GM12878 (cell line): ENCODE results near the gene CARD10. TPM values are rescaled to one million over a fixed set of nuclear protein-coding genes. Genes with fewer than 3 reads are reported as not detected.

Experiments
- ATAC-seq: fragments of 200-7000 bp; cut with Tn5 transposase; 3 replicates; pipeline ENCODE4 v1.9.1; 2020; ENCODE audit warnings: mild to moderate bottlenecking, moderate library complexity
- BruUV-seq: library from RNA; stranded (reverse); fragments of 400-500 nt; replicated peaks from 2 replicates; lab custom pipeline; 2021; lab: Mats Ljungman, UMichigan
- CTCF ChIA-PET: fragments of 300-600 bp; sonication (Branson Sonifier 250); formaldehyde crosslinking; extraction: SDS; loops from one replicate; lab custom pipeline; 2021; ENCODE audit warnings: inconsistent platforms; lab: Yijun Ruan, JAX
- POLR2A ChIA-PET: fragments of 350-600 bp; formaldehyde crosslinking; extraction: SDS; loops from one replicate; lab custom pipeline; 2021; ENCODE audit warnings: inconsistent platforms; lab: Charles Lee
- RAD21 ChIA-PET: fragments of 300-600 bp; sonication (Branson Sonifier 250); formaldehyde crosslinking; loops from one replicate; lab custom pipeline; 2023; ENCODE audit warnings: antibody characterized with exemption; ENCODE audit not compliant: unreplicated experiment; lab: Charles Lee
- SMC1A ChIA-PET: fragments of 300-600 bp; sonication (Branson Sonifier 250); formaldehyde crosslinking; loops from one replicate; lab custom pipeline; 2023; ENCODE audit not compliant: unreplicated experiment, uncharacterized antibody; lab: Charles Lee
- DNase-seq: peaks from one replicate; pipeline ENCODE4 v3.0.0-alpha.2; 2011; ENCODE audit warnings: low read depth, low spot score
- FAIRE-seq: peaks from 3 replicates; lab custom pipeline; 2011; peaks lifted over from hg19 to GRCh38; lab: Jason Lieb, UNC
- H2AFZ ChIP-seq: 2 replicates; pipeline ENCODE4 v1.6.0; 2011; ENCODE audit warnings: low read depth, low read length, control low read depth; ENCODE audit not compliant: control insufficient read depth
- H3K27ac ChIP-seq: 2 replicates; pipeline ENCODE4 v1.5.1; 2011; ENCODE audit warnings: control low read depth; ENCODE audit not compliant: control insufficient read depth, insufficient read depth
- H3K27me3 ChIP-seq, 2 experiments: replicated peaks in 1 of 2; 2 replicates each; pipeline versions ENCODE4 v1.6.0 to v1.6.1; 2011; ENCODE audit warnings: low read length in 1 of 2; ENCODE audit not compliant: control insufficient read depth in 2 of 2, insufficient read depth in 2 of 2
- H3K36me3 ChIP-seq, 2 experiments: 2 replicates each; pipeline ENCODE4 v1.5.1; 2011; ENCODE audit warnings: low read length in 1 of 2; ENCODE audit not compliant: control insufficient read depth in 2 of 2, insufficient read depth in 2 of 2
- H3K4me1 ChIP-seq: 2 replicates; pipeline ENCODE4 v1.6.1; 2011; ENCODE audit warnings: mild to moderate bottlenecking, low read length, moderate library complexity, mixed read lengths; ENCODE audit not compliant: control insufficient read depth, insufficient read depth
- H3K4me2 ChIP-seq: 2 replicates; pipeline ENCODE4 v1.6.0; 2011; ENCODE audit warnings: control low read depth; ENCODE audit not compliant: control insufficient read depth, insufficient read depth
- H3K4me3 ChIP-seq: fragments of 200-600 bp; sonication (generic); 2 replicates; pipeline ENCODE4 v1.5.1; 2016
- H3K79me2 ChIP-seq: 2 replicates; pipeline ENCODE4 v1.6.0; 2011; ENCODE audit warnings: low read length; ENCODE audit not compliant: control insufficient read depth, insufficient read depth
- H3K9ac ChIP-seq: 2 replicates; pipeline ENCODE4 v1.8.0; 2011; ENCODE audit warnings: low read length, control low read depth, mixed read lengths; ENCODE audit not compliant: control insufficient read depth, insufficient read depth
- H3K9me3 ChIP-seq: replicated peaks from 3 replicates; pipeline ENCODE4 v1.5.1; 2011; ENCODE audit warnings: mild to moderate bottlenecking, low read length; ENCODE audit not compliant: control insufficient read depth, insufficient read depth
- H4K20me1 ChIP-seq: 2 replicates; pipeline ENCODE4 v1.6.0; 2011; ENCODE audit not compliant: control insufficient read depth, insufficient read depth
- FOS ChIP-seq: IDR thresholded peaks from 3 replicates; pipeline ENCODE4 v1.6.1; 2011; ENCODE audit warnings: borderline replicate concordance; ENCODE audit not compliant: insufficient read length; ENCODE audit errors: extremely low read depth
- IKZF1 ChIP-seq: fragments of 450-650 bp; conservative IDR thresholded peaks from 2 replicates; pipeline ENCODE4 v1.6.1; 2017; ENCODE audit warnings: antibody characterized with exemption, mild to moderate bottlenecking
- IKZF2 ChIP-seq, 2 experiments: fragments of 450-650 bp; IDR thresholded peaks; 2 replicates each; pipeline ENCODE4 v1.6.1; 2017; ENCODE audit warnings: mild to moderate bottlenecking in 2 of 2, moderate library complexity in 2 of 2
- MXI1 ChIP-seq: fragments of 150-350 bp; IDR thresholded peaks from 2 replicates; pipeline ENCODE4 v1.6.1; 2011; ENCODE audit warnings: low read depth, mild to moderate bottlenecking, inconsistent platforms, low read length, improper control_type of control experiment
- NRF1 ChIP-seq: conservative IDR thresholded peaks from 2 replicates; pipeline ENCODE4 v1.6.1; 2011; ENCODE audit warnings: mild to moderate bottlenecking, low read depth, low read length, improper control_type of control experiment
- PAX5 ChIP-seq: IDR thresholded peaks from 2 replicates; pipeline ENCODE4 v1.6.1; 2011; ENCODE audit warnings: low read depth, low read length, borderline replicate concordance
- POLR2A ChIP-seq: IDR thresholded peaks from 2 replicates; pipeline ENCODE4 v1.6.1; 2011; ENCODE audit warnings: low read depth, mild to moderate bottlenecking, low read length
- RAD51 ChIP-seq: fragments of 450-650 bp; IDR thresholded peaks from 2 replicates; pipeline ENCODE4 v1.6.1; 2016; ENCODE audit warnings: moderate library complexity, mild to moderate bottlenecking, inconsistent platforms
- SREBF2 ChIP-seq: IDR thresholded peaks from 2 replicates; pipeline ENCODE4 v1.6.1; 2012; ENCODE audit warnings: mild to moderate bottlenecking, low read length
- TAF1 ChIP-seq: IDR thresholded peaks from 2 replicates; pipeline ENCODE4 v1.6.1; 2011; ENCODE audit warnings: mild to moderate bottlenecking, low read depth, low read length, borderline replicate concordance
- WGBS: methylation state at CpG from one replicate; pipeline ENCODE4 v1.1.6; 2016; ENCODE audit warnings: low lambda C conversion rate; ENCODE audit not compliant: insufficient replicate concordance, insufficient coverage; ENCODE audit errors: missing lambda C conversion rate; 5-methylcytosine and 5-hydroxymethylcytosine counted together
- in situ Hi-C: fragments of 300-500 bp; cut with MboI; formaldehyde crosslinking; loops from 9 replicates; pipeline ENCODE4 v1.14.3; 2018; ENCODE audit warnings: mixed read lengths
- intact Hi-C: fragments of 100-400 bp; cut with micrococcal nuclease; formaldehyde crosslinking; loops from one replicate; pipeline ENCODE4 v1.14.2; 2022; ENCODE audit not compliant: unreplicated experiment
- polyA plus RNA-seq, 11 experiments: library from polyadenylated mRNA; depleted of rRNA in 4 of 11; unstranded in 6 of 11; stranded (reverse) in 5 of 11; fragments of >200 nt; fragmentation: Nextera tagmentation in 4 of 11; fragmentation: Illumina TruSeq in 1 of 11; extraction: Ambion mirVana in 4 of 11; extraction: Trizol in 1 of 11; gene quantifications; 1 replicate in 1 of 11; 2 replicates in 10 of 11; pipeline versions ENCODE4 v1.2.1 to v1.2.3, GENCODE V29; 2011 to 2016; ENCODE audit warnings: inconsistent platforms in 2 of 11, missing spikeins in 2 of 11, low read depth in 1 of 11
- total RNA-seq, 4 experiments: library from RNA; depleted of rRNA in 3 of 4; stranded (reverse); fragments of >200 nt in 3 of 4; fragmentation: Illumina TruSeq in 1 of 4; extraction: Trizol in 1 of 4; gene quantifications; 2 replicates each; pipeline versions ENCODE4 v1.2.1 to v1.2.3, GENCODE V29; 2013 to 2021
- TF ChIP-seq, protein P1 (sequence below): IDR thresholded peaks from 2 replicates; pipeline ENCODE4 v1.6.1; 2011; ENCODE audit warnings: low read depth, mild to moderate bottlenecking, low read length, moderate library complexity, borderline replicate concordance; ENCODE audit errors: extremely low read depth
- TF ChIP-seq, protein P2 (sequence below): fragments of 450-650 bp; IDR thresholded peaks from 2 replicates; pipeline ENCODE4 v1.6.1; 2017; ENCODE audit warnings: antibody characterized with exemption, mild to moderate bottlenecking, moderate library complexity
- TF ChIP-seq, protein P3 (sequence below): IDR thresholded peaks from 2 replicates; pipeline ENCODE4 v1.6.1; 2012; ENCODE audit warnings: mild to moderate bottlenecking, low read depth, low read length
- TF ChIP-seq, protein P4 (sequence below): fragments of 450-650 bp; formaldehyde crosslinking; IDR thresholded peaks from 2 replicates; pipeline ENCODE4 v1.5.0; 2022; ENCODE audit warnings: mild to moderate bottlenecking, missing genetic modification characterization

CARD10 gene
- total and polyA plus RNA-seq, 10 of the 15 experiments (the other 5 are each of a cell fraction or from before 2014, with no cell fraction given), result 0.08 to 0.10 (median 0.10) TPM; not detected in 7

DNA sequence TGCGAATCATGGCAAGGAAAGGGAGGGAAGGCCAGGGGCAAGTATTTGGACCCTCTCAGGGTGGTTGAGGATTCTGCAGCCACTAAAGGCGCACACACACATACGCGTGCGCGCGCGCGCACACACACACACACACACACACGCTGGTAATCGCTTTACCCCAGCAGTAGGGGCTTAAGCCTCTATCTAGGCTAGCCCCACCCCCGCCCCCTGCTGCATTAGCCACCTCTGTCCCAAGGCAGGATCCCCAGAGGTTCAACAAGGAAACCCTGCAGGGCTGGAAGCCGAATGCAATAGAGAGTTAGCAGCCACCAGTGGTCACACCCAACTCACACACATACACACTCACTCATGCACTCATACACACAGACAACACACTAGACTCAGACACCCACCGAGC, 63.3 kb downstream of the CARD10 start:
- POLR2A ChIA-PET, result no interaction called here
- Histone ChIP-seq H3K36me3 (no peaks in the 10 kb centered on the region), H3K9ac (no peak overlapping the region), H3K4me1 (no peaks in the 10 kb centered on the region), H3K4me2 (no peak overlapping the region), H3K27me3 (no peaks in the 10 kb centered on the region), H3K27ac (no peak overlapping the region), H2AFZ (no peak overlapping the region), H4K20me1 (0 out of 2 replicates have a peak, but pooled peaks cover 2% of the 10 kb centered on the region), H3K79me2 (no peaks in the 10 kb centered on the region), H3K9me3 (no peaks in the 10 kb centered on the region), H3K4me3 (no peak overlapping the region)
- SMC1A ChIA-PET, result interaction anchor here (0.8 to 5.4 kb wide), 4 partner anchors 13 to 196 kb away, joined by 3 to 21 read pairs (median 3); no protein-coding TSS in a partner anchor
- BruUV-seq, result no TSS peak
- DNase-seq (no peak), ATAC-seq (no peak), FAIRE-seq (no peak)
- RAD21 ChIA-PET, result interaction anchor here (0.8 to 4.4 kb wide), 2 partner anchors 140 to 191 kb away, joined by 3 to 44 read pairs; no protein-coding TSS in a partner anchor
- CTCF ChIA-PET, result interaction anchor here (0.8 to 6.1 kb wide), 9 partner anchors 28 to 374 kb away, joined by 3 to 90 read pairs (median 3); no protein-coding TSS in a partner anchor
- intact Hi-C loops, result no loop called here
- in situ Hi-C loops, result loop anchor here (5.0 kb wide), 2 partner anchors 139 to 194 kb away; no protein-coding TSS in a partner anchor
- 67% methylated on average over 6 of the region's 14 CpGs for WGBS
- TF ChIP-seq, protein P1, sequence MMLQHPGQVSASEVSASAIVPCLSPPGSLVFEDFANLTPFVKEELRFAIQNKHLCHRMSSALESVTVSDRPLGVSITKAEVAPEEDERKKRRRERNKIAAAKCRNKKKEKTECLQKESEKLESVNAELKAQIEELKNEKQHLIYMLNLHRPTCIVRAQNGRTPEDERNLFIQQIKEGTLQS, result no peak
- TF ChIP-seq NRF1, result no peak
- no peak for TF ChIP-seq RAD51
- TF ChIP-seq IKZF1, result no peak
- no peak for TF ChIP-seq FOS
- TF ChIP-seq TAF1, result no peak
- TF ChIP-seq SREBF2, result no peak
- no peak for TF ChIP-seq IKZF2 (IDR thresholded peaks at IDR 0.05)
- TF ChIP-seq PAX5, result no peak
- TF ChIP-seq MXI1, result no peak
- no peak for TF ChIP-seq POLR2A
- TF ChIP-seq, protein P2, sequence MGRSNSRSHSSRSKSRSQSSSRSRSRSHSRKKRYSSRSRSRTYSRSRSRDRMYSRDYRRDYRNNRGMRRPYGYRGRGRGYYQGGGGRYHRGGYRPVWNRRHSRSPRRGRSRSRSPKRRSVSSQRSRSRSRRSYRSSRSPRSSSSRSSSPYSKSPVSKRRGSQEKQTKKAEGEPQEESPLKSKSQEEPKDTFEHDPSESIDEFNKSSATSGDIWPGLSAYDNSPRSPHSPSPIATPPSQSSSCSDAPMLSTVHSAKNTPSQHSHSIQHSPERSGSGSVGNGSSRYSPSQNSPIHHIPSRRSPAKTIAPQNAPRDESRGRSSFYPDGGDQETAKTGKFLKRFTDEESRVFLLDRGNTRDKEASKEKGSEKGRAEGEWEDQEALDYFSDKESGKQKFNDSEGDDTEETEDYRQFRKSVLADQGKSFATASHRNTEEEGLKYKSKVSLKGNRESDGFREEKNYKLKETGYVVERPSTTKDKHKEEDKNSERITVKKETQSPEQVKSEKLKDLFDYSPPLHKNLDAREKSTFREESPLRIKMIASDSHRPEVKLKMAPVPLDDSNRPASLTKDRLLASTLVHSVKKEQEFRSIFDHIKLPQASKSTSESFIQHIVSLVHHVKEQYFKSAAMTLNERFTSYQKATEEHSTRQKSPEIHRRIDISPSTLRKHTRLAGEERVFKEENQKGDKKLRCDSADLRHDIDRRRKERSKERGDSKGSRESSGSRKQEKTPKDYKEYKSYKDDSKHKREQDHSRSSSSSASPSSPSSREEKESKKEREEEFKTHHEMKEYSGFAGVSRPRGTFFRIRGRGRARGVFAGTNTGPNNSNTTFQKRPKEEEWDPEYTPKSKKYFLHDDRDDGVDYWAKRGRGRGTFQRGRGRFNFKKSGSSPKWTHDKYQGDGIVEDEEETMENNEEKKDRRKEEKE, result no peak
- TF ChIP-seq, protein P3, sequence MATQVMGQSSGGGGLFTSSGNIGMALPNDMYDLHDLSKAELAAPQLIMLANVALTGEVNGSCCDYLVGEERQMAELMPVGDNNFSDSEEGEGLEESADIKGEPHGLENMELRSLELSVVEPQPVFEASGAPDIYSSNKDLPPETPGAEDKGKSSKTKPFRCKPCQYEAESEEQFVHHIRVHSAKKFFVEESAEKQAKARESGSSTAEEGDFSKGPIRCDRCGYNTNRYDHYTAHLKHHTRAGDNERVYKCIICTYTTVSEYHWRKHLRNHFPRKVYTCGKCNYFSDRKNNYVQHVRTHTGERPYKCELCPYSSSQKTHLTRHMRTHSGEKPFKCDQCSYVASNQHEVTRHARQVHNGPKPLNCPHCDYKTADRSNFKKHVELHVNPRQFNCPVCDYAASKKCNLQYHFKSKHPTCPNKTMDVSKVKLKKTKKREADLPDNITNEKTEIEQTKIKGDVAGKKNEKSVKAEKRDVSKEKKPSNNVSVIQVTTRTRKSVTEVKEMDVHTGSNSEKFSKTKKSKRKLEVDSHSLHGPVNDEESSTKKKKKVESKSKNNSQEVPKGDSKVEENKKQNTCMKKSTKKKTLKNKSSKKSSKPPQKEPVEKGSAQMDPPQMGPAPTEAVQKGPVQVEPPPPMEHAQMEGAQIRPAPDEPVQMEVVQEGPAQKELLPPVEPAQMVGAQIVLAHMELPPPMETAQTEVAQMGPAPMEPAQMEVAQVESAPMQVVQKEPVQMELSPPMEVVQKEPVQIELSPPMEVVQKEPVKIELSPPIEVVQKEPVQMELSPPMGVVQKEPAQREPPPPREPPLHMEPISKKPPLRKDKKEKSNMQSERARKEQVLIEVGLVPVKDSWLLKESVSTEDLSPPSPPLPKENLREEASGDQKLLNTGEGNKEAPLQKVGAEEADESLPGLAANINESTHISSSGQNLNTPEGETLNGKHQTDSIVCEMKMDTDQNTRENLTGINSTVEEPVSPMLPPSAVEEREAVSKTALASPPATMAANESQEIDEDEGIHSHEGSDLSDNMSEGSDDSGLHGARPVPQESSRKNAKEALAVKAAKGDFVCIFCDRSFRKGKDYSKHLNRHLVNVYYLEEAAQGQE, result no peak
- TF ChIP-seq, protein P4, sequence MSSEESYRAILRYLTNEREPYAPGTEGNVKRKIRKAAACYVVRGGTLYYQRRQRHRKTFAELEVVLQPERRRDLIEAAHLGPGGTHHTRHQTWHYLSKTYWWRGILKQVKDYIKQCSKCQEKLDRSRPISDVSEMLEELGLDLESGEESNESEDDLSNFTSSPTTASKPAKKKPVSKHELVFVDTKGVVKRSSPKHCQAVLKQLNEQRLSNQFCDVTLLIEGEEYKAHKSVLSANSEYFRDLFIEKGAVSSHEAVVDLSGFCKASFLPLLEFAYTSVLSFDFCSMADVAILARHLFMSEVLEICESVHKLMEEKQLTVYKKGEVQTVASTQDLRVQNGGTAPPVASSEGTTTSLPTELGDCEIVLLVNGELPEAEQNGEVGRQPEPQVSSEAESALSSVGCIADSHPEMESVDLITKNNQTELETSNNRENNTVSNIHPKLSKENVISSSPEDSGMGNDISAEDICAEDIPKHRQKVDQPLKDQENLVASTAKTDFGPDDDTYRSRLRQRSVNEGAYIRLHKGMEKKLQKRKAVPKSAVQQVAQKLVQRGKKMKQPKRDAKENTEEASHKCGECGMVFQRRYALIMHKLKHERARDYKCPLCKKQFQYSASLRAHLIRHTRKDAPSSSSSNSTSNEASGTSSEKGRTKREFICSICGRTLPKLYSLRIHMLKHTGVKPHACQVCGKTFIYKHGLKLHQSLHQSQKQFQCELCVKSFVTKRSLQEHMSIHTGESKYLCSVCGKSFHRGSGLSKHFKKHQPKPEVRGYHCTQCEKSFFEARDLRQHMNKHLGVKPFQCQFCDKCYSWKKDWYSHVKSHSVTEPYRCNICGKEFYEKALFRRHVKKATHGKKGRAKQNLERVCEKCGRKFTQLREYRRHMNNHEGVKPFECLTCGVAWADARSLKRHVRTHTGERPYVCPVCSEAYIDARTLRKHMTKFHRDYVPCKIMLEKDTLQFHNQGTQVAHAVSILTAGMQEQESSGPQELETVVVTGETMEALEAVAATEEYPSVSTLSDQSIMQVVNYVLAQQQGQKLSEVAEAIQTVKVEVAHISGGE, result no peak
